ENCODE measurements around the gene MAGEA2.
"Not testable (repeated sequence)": the region's sequence is repeated elsewhere in the genome, so short reads cannot be mapped to it uniquely, and the experiment has no call there.

The MAGEA2 gene

DNA sequence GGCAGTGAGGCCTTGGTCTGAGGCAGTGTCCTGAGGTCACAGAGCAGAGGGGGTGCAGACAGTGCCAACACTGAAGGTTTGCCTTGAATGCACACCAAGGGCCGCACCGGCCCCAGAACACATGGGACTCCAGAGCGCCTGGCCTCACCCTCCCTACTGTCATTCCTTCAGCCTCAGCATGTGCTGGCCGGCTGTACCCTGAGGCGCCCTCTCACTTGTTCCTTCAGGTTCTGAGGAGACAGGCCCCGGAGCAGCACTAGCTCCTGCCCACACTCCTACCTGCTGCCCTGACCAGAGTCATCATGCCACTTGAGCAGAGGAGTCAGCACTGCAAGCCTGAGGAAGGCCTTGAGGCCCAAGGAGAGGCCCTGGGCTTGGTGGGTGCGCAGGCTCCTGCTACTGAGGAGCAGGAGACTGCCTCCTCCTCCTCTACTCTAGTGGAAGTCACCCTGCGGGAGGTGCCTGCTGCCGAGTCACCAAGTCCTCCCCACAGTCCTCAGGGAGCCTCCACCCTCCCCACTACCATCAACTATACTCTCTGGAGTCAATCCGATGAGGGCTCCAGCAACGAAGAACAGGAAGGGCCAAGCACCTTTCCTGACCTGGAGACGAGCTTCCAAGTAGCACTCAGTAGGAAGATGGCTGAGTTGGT is 17.7 kb downstream of the MAGEA2 start:
- TF ChIP-seq, protein P1, sequence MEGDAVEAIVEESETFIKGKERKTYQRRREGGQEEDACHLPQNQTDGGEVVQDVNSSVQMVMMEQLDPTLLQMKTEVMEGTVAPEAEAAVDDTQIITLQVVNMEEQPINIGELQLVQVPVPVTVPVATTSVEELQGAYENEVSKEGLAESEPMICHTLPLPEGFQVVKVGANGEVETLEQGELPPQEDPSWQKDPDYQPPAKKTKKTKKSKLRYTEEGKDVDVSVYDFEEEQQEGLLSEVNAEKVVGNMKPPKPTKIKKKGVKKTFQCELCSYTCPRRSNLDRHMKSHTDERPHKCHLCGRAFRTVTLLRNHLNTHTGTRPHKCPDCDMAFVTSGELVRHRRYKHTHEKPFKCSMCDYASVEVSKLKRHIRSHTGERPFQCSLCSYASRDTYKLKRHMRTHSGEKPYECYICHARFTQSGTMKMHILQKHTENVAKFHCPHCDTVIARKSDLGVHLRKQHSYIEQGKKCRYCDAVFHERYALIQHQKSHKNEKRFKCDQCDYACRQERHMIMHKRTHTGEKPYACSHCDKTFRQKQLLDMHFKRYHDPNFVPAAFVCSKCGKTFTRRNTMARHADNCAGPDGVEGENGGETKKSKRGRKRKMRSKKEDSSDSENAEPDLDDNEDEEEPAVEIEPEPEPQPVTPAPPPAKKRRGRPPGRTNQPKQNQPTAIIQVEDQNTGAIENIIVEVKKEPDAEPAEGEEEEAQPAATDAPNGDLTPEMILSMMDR (IDR thresholded peaks at IDR 0.05; ENCODE audit: low read length, missing control alignments): no peak

DNA sequence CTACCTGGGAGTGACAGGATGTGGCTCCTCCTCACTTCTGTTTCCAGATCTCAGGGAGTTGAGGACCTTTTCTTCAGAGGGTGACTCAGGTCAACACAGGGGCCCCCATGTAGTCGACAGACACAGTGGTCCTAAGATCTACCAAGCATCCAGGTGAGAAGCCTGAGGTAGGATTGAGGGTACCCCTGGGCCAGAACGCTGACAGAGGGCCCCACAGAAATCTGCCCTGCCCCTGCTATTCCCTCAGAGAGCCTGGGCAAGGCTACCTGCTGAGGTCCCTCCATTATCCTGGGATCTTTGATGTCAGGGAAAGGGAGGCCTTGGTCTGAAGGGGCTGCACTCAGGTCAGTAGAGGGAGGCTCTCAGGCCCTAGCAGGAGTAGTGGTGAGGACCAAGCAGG is 18.5 kb downstream of the MAGEA2 start:
- no peak overlapping the region for H3K4me3 ChIP-seq (replicated peaks; ENCODE audit: low read depth, low read length)
- TF ChIP-seq, protein P1 (IDR thresholded peaks at IDR 0.05; ENCODE audit: low read length, missing control alignments): no peak
- no peak for DNase-seq (ENCODE audit: low read depth)

More for the DNA sequence above, 17.7 kb downstream of the MAGEA2 start:
- no peak for DNase-seq (ENCODE audit: low read depth)
- H3K4me3 ChIP-seq (replicated peaks; ENCODE audit: low read depth, low read length): no peak overlapping the region

DNA sequence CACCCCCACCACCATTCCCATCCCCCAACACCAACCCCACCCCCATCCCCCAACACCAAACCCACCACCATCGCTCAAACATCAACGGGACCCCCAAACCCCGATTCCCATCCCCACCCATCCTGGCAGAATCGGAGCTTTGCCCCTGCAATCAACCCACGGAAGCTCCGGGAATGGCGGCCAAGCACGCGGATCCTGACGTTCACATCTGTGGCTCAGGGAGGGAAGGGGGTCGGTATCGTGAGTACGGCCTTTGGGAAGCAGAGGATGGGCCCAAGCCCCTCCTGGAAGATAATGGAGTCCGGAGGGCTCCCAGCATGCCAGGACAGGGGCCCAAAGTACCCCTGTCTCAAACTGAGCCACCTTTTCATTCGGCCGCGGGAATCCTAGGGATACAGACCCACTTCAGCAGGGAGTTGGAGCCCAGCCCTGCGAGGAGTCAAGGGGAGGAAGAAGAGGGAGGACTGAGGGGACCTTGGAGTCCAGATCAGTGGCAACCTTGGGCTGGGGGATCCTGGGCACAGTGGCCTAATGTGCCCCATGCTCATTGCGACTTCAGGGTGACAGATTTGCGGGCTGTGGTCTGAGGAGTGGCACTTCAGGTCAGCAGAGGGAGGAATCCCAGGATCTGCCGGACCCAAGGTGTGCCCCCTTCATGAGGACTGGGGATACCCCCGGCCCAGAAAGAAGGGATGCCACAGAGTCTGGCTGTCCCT is 19.3 kb downstream of the MAGEA2 start:
- not testable (repeated sequence) for DNase-seq (ENCODE audit: low read depth); H3K4me3 ChIP-seq (replicated peaks; ENCODE audit: low read depth, low read length)

DNA sequence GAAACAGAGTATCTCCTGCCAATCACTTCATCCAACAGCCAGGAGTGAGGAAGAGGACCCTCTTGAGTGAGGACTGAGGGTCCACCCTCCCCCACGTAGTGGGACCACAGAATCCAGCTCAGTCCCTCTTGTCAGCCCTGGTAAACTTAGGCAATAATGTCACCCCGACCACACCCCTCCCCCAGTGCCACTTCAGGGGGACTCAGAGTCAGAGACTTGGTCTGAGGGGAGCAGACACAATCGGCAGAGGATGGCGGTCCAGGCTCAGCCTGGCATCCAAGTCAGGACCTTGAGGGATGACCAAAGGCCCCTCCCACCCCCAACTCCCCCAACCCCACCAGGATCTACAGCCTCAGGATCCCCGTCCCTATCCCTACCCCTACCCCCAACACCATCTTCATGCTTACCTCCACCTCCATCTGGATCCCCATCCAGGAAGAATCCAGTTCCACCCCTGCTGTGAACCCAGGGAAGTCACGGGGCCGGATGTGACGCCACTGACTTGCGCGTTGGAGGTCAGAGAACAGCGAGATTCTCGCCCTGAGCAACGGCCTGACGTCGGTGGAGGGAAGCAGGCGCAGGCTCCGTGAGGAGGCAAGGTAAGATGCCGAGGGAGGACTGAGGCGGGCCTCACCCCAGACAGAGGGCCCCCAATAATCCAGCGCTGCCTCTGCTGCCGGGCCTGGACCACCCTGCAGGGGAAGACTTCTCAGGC is 20.2 kb downstream of the MAGEA2 start, which contains the start of the genes CSAG1 and MAGEA12:
Gene CSAG1 (minus strand): TSS at position 461 of the 715 bp plus-strand sequence. CDS start 1,261 bp downstream, outside the sequence.
Gene MAGEA12 (plus strand): TSS at position 497 of the 715 bp plus-strand sequence. CDS start 2,405 bp downstream, outside the sequence.
- DNase-seq (ENCODE audit: low read depth): no peak
- TF ChIP-seq, protein P1 (IDR thresholded peaks at IDR 0.05; ENCODE audit: low read length, missing control alignments): no peak
- no peak within 1 kb of the TSS for H3K4me3 ChIP-seq (replicated peaks; ENCODE audit: low read depth, low read length)

DNA sequence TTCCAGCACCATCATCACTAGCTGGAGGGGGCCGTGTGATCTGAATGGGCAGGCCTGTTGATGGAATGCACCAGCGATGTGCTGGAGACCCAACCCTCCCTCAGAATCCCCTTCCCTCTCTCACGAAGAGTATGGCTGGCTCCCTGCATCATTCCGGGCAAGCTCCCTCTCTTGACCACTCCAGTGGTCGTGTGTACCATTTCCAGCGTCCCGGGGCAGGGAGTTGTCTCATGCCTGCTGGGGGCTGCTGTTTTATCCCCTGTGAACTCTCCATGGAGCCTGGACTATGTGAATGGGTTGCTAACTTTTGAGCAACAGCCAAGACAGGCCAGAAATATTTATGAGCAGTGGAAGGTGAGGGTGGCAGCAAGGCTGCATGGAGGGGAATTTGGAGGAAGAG is 28.2 kb downstream of the MAGEA2 start:
- no peak overlapping the region for H3K4me3 ChIP-seq (replicated peaks; ENCODE audit: low read depth, low read length)
- TF ChIP-seq, protein P1 (IDR thresholded peaks at IDR 0.05; ENCODE audit: low read length, missing control alignments): no peak
- no peak for DNase-seq (ENCODE audit: low read depth)

DNA sequence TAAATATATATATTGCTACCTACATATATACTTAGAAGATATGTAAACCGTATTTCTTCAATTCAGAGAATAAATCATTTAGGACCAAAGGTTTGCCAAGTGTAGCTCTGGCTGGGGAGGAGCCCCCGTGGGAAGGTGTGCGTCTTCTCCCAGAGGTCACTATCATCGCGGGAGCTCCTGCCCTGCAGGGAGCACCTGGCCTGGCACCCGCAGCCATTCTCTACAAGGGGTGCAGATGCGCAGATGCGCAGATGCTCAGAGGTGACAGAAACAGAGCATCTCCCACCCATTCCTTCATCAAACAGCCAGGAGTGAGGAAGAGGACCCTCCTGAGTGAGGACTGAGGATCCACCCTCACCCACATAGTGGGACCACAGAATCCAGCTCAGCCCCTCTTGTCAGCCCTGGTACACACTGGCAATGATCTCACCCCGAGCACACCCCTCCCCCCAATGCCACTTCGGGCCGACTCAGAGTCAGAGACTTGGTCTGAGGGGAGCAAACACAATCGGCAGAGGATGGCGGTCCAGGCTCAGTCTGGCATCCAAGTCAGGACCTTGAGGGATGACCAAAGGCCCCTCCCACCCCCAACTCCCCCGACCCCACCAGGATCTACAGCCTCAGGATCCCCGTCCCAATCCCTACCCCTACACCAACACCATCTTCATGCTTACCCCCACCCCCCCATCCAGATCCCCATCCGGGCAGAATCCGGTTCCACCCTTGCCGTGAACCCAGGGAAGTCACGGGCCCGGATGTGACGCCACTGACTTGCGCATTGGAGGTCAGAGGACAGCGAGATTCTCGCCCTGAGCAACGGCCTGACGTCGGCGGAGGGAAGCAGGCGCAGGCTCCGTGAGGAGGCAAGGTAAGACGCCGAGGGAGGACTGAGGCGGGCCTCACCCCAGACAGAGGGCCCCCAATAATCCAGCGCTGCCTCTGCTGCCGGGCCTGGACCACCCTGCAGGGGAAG is 39.5 kb downstream of the MAGEA2 start, which contains the start of gene MAGEA2B:
Gene MAGEA2B (plus strand): TSS at position 814 of the 973 bp plus-strand sequence. CDS start 2,479 bp downstream, outside the sequence.
- DNase-seq (ENCODE audit: low read depth); H3K4me3 ChIP-seq (replicated peaks; ENCODE audit: low read depth, low read length): not testable (repeated sequence)

DNA sequence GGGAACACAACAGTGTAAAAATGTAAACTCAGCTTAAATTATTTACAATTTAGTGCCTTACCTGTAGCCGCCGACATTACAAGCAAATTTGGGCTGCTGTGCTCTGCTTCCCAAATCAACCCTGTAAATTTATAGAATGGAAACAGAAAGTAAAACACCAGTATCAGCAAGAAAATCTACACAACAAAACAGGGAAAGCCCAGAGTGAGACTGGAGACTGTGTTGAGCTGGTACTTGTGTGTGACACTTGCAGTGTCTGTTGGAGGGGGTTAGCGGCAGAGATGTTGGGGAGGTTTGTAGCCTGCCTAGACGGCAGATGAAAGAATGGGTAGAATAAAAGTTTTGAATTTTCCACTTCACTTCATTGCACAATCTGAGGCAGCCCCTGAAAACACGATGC is 40.4 kb downstream of the MAGEA2 start:
- DNase-seq (ENCODE audit: low read depth); H3K4me3 ChIP-seq (replicated peaks; ENCODE audit: low read depth, low read length): not testable (repeated sequence)

DNA sequence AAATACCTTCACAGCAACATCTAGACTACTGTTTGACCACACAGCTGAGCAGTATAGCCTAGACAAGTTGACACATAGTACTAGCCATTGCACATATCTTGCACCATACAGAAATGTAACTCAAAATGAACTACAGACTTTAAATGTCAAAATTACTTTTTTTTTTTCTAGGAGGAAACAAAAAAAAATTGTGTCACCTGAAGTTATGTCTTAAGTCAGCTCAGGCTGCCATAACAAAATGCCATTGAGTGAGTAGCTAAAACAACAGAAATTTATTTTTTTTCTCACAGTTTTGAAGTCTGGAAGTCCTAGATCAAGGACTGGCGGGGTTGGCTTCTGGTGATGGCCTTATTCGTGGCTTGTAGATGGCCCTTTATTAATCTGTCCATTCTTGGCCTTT is 44.5 kb downstream of the MAGEA2 start, which contains the start of gene CSAG2:
Gene CSAG2 (minus strand): TSS at position 101 of the 400 bp plus-strand sequence. CDS start 161 bp downstream, outside the sequence.
- H3K4me3 ChIP-seq (replicated peaks; ENCODE audit: low read depth, low read length); DNase-seq (ENCODE audit: low read depth): not testable (repeated sequence)

DNA sequence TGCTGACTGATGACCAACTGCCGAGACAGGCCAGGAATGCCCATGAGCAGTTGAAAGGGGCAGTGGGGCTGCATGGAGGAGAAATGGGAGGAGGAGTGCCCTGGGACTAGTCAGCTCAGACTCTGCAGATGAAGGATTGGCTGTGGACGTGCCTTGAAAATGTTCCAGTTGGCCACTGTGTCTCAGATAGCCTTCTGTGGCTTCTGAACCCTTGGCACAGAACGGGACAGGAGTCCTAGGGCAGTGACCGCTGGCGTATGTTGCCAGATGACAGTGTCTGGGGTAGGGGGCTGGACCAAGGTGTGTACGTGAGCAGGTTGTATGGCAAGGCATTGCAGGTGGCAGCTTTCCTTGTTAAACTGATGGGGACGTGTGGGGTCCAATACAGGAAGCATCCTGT is 47.1 kb downstream of the MAGEA2 start:
- DNase-seq (ENCODE audit: low read depth): not testable (repeated sequence)

DNA sequence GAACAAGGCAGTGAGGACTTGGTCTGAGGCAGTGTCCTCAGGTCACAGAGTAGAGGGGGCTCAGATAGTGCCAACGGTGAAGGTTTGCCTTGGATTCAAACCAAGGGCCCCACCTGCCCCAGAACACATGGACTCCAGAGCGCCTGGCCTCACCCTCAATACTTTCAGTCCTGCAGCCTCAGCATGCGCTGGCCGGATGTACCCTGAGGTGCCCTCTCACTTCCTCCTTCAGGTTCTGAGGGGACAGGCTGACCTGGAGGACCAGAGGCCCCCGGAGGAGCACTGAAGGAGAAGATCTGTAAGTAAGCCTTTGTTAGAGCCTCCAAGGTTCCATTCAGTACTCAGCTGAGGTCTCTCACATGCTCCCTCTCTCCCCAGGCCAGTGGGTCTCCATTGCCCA is 53.3 kb downstream of the MAGEA2 start:
- not testable (repeated sequence) for H3K4me3 ChIP-seq (replicated peaks; ENCODE audit: low read depth, low read length); DNase-seq (ENCODE audit: low read depth)

More for the DNA sequence above, 47.1 kb downstream of the MAGEA2 start:
- not testable (repeated sequence) for H3K4me3 ChIP-seq (replicated peaks; ENCODE audit: low read depth, low read length)
